SK-N-DZ (cell line): ENCODE results near the gene AMY2B. TPM values are rescaled to one million over a fixed set of nuclear protein-coding genes. Genes with fewer than 3 reads are reported as not detected.
A peak's percentile ranks its signal among the peaks of the same experiment; 100 is the strongest.
"Not testable (repeated sequence)": the region's sequence is repeated elsewhere in the genome, so short reads cannot be mapped to it uniquely, and the experiment has no call there.

ENCODE experiments used
- DNase-seq: peaks from one replicate; pipeline ENCODE4 v3.0.0-alpha.2; 2015; ENCODE audit warnings: low spot score
- polyA plus RNA-seq, 2 experiments: library from polyadenylated mRNA; depleted of rRNA; stranded (reverse); fragments of >200 nt; gene quantifications; 2 replicates each; pipeline ENCODE4 v1.2.3, GENCODE V29; 2014

Gene AMY2B
- polyA plus RNA-seq (2014; cell fraction: cytosol; rRNA removed) = 1.4 and 1.6 TPM in 2 replicates
- 18.6 and 19.3 TPM in 2 replicates for polyA plus RNA-seq (2014; cell fraction: nucleus; rRNA removed)

DNA sequence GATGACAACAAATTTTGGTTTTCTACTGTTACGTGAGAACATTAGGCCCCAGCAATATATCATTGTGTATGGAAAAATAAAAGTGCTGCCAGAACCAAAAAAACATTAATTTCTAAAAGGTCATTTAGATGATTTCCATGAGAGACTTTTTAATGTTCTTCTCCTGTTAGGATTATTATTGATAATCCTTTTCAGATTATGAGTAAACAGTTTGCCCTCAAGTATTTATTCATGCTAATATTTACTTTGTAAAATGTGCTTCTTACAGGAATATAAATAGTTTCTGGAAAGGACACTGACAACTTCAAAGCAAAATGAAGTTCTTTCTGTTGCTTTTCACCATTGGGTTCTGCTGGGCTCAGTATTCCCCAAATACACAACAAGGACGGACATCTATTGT lies at the start of gene AMY2B:
TSS of gene AMY2B (plus strand) at position 301 of the 400 bp plus-strand sequence. CDS start at position 315, 14 bp downstream.
- DNase-seq = not testable (repeated sequence)

DNA sequence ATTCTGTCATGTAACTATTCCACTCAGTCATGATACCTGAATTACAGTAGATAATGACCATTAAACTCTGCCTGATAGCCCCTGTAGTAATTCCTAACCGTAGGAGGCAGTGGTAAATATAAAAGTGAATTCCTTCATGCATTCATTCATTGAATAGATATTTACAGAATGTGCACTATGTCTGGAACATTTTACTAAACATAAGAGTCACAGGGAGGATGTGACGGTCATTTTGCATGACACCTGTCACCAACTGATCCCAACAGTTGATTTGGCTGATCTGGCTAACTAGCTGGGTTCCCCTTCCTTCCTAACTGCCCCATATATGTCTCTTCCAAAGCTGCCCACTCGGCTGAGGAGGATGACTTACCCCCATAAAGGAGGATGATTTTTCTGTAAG lies 48.0 kb upstream of the AMY2B start:
- no peak for DNase-seq

DNA sequence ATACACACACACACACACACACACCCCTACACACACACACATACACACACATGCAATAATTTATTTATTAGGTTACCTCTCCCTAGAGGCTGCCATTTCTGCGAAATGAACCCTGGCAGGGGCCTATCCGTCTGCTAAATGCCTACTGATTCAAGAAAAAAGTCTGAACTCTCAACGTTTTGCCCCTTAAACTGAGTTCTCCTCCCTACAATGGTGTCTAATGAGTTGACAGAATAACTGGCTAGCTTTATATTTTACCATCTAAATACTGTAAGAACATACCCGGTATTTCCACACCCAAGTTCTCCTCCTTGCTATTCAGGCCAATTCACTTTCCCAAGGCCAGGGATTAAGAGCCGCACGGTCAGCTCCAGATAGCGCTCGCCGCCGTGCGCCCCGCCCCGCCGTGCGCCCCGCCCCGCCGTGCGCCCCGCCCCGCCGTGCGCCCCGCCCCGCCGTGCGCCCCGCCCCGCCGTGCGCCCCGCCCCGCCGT lies 46.2 kb upstream of the AMY2B start:
- DNase-seq = peak; percentile 58

DNA sequence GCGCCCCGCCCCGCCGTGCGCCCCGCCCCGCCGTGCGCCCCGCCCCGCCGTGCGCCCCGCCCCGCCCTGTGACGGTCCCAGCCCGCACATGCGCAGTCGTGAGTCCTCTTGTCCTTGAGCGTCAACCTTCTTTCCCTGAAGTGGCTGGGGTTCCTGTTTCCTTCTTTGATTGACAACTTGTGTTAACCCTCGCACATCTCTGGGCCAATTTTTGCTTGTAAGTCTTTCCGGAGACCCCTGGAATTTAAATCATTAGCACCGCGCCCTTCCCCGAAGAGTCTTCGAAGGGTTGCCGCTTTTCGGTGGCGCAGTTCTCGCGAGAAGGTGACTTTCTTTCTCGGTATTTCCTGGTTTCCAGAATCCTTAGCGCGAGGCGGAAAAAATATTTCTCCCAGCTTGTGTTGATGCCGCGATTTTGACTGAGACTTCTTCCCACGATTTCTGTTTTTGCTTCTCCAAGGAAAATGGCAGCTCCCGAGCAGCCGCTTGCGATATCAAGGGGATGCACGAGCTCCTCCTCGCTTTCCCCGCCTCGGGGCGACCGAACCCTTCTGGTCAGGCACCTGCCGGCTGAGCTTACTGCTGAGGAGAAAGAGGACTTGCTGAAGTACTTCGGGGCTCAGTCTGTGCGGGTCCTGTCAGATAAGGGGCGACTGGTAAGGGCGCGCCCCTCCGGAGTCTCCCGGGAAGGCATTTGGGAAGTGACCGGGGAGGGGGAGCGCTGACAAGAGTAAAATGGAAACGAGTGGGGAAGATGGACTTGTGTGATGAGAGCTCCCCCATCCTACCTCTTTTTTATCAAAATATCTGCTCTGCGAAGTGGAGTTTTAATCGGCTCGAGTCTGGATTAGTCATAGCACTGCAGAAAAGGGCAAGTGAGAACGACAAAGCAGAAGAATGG lies 45.5 kb upstream of the AMY2B start, which contains the start of gene RNPC3:
TSS of gene RNPC3 (plus strand) at position 93 of the 901 bp plus-strand sequence. CDS start at position 465, 372 bp downstream.
- peak; percentile 88 for DNase-seq

DNA sequence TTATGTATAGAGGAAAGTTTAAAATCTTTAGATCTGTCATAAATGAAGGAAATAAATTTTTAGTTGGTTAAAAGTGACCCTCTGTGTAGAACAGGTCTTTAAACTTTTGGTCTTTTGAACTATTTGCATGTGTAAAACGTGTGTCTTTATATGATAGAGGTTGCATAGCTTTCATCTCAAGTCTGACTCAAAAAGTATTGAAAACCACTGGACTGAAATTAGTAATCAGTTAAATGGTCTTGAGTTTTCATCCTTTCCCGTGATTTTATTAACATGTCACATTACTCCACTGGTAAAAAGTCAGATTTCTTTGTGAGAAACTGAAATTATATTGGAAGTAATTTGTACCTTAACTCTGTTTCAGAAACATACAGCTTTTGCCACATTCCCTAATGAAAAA lies 44.1 kb upstream of the AMY2B start:
- DNase-seq = no peak

DNA sequence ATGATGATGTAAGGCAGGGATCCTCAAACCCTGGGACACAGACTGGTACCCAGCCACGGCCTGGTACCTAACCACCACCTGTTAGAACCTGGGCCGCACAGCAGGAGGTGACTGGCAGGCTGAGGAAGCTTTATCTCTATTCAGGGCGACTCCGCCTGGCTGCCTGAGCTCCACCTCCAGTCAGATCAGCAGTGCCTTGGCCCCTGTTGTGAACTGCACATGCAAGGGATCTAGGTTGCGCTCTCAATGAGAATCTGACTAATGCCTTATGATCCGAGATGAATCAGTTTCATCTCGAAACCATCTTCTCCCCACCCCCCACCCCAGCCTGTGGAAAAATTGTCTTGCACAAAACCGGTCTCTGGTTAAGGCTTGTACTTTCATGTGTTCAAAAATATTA lies 41.6 kb upstream of the AMY2B start:
- no peak for DNase-seq

DNA sequence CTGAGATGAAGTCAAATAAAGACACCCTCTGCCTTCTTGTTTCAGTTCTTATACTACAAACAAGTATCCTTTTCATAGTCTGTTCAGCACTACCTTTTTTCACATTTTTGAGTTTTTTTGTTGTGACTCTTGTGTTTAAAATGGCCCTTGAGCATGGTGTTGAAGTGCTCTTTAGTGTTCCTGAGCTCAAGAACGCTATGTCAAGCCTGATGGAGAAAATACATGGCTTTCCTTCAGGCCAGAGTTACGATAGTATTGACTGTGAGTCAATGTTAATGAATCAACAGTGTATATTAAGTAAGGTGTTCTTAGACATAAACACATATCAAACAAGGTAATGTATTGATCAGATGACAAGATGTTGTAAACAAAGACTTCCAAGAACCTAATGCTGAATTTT lies 33.2 kb upstream of the AMY2B start:
- DNase-seq = no peak

DNA sequence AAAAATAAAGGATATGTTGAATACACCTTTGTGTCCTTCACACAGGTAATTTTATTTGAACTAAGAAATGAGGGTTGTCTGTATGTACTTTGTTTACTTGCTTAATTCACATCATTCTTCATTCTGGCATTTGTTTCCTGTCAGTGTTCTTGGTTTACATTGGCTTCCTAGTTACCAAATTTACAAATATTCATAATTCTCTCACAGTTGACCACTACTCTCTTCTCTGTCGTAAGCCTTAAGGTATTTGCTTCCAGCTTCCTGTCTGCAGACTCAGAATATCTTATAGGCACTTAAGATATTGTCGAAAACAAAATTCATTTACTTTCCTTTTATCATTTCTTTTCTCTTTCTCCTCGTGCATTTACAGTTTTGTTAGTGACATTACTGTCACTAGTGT lies 30.0 kb upstream of the AMY2B start:
- DNase-seq = no peak

DNA sequence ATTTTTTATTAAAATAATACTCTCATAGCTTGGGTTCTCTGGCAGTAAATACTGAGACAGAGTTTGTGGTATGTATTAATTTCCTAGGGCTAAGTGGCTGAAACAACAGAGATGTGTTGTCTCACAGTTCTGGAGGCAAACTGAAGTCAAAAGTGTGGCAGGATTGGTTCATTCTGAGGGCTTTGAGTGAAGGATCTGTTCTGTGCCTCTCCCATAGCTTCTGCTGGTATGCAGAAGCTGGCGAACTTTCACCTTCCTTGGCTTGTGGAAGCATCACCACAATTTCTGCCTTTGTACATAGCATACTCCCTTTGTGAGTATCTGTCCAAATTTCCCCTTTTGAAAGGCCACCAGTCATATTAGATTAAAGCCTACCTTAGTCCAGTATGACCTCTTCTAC lies 24.9 kb upstream of the AMY2B start:
- no peak for DNase-seq

DNA sequence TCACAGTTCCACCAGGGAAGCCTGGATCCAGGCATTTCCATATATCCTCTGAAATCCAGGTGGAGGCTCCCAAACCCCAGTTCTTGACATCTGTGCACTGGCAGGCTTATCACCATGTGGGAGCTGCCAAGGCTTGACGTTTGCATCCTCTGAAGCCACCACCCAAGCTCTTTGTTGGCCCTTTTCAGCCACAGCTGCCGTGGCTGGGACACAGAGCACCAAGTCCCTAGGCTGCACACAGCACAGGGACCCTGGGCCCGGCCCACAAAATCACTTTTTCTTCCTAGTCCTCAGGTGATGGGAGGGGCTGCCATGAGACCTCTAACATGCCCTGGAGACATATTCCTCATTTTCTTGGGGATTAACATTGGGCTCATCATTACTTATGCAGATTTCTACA lies 23.5 kb upstream of the AMY2B start:
- DNase-seq = no peak

DNA sequence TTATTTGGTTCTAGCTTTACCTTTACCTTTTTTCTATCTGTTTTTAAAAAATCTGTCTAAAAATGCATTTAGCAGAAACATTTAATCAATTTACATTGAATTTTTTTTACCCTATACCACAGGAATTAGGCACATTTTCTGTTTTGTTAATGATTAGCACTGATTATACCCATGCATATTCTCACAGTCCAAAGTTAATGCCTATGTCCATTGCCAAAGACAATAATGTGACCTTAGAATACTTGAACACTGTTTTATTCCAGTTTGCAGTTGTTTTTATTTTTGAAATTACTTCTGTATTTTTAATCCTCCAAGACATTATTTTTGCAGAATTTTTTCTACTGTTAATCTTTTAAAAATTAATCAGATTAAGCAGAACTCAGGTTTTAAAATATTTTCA lies 11.0 kb upstream of the AMY2B start:
- no peak for DNase-seq

DNA sequence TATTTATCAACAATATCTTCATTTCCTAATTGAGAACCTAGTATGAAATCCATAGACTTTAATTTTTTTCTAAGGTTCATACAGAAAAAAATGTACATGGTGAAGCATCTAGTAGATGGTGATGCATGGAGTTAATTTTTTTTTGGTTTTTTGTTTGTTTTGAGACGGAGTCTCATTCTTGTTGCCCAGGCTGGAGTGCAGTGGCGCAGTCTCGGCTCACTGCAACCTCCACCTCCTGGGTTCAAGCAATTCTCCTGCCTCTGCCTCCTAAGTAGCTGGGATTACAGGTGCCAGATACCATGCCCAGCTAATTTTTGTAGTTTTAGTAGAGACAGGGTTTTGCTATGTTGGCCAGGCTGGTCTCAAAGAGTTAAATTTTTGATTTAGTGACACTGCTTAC lies 10.3 kb upstream of the AMY2B start:
- DNase-seq = not testable (repeated sequence)

DNA sequence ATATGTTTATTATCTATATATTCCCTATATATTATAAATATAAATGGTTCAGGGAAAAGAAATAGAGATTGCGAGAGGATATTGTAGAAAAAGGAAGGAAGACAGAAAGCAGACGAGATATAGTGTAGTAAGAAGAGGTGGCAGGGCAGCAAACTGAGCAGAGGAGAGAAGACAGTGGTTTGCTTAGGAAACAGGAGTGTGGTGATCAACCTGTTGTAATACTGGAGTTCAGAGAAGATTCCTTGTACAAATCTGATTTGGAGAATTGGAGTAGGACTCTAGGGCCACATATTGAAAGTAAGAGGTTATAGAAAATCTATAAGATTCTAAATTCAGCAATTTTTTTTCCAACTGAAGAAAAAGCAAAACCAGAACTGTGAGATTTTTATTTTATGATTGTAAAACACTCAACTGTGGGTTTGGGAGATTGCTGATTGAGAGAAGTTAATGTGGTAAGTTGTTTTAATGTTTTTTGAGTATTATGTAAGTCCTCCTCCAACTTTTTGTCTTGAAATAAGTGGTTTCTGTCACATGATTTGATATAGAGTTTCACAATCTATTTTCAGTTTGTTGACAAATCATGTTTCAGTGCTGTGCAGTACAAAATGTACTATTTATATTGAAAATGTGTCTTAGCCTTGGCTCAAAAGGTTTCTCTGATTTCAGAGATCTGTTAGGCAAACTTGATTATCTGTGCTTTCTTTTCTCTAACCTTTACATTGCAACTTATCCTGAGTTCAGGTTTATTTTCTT lies 9.6 kb upstream of the AMY2B start:
- no peak for DNase-seq

DNA sequence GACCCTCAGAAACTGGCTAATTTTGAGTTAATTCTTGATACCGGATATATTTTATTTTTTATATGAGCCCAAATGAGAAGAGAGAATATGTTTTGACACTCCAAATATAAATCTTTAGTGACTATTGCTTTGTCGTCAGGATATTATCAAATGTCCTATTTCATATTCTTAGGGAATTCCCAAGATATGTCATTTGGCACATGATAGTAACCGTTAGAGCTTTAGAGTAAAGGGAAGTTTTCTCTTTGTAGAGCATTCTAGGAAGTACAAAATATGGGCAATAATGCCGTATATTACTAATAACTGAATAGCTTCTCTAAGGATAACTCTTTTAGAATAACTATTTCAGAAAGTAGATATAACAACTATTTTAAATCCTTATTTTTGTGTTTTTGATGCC lies 8.3 kb upstream of the AMY2B start:
- DNase-seq = no peak

DNA sequence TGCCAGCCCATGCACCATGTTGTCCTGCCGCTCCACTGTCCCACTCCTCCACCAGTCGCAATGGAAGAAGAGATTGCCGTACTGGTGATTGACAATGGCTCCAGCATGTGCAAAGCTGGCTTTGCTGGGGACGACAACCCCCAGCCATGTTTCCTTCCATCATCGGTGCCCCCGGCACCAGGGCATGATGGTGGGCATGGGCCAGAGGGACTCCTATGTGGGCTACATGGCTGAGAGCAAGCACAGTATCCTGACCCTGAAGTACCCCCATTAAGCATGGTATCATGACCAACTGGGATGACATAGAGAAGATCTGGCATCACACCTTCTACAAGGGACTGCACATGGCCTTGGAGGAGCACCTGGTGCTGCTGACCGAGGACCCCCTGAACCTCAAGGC lies 1.9 kb upstream of the AMY2B start:
- no peak for DNase-seq

DNA sequence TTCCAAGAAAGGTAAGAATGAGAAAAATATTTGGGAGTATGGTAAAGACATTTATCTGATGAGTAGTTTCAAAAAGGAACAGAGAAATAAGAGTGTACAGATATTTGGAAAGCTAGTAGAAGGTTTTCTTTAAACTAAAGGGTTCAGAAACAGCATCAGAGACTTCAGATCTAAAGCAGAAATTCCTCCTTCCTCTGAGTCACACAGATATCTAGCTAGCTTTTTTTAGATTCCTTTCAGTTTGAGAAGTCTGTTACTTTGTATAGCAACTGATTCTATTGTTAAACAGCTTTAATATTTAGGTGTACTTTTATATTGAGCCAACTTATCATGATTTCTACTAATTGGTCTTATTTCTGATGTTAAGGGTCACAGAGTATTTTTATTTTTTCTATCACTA lies 4.7 kb downstream of the AMY2B start:
- no peak for DNase-seq

DNA sequence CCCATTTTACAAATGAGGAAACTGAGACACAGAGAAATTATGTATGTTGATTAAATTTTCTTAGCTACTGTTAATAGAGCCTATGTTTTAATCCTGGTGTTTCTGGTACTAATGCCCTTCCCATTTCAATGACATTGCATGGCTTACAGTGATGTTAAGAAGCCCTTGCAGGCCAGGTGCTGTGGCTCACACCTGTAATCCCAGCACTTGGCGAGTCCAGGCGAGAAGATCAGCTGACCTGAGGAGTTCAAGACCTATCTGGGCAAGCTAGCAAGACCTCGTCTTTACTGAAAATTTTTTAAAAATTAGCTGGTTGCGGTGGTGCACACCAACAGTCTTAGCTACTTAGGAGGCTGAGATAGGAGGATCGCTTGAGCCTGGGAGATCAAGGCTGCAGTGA lies 5.4 kb downstream of the AMY2B start:
- not testable (repeated sequence) for DNase-seq

DNA sequence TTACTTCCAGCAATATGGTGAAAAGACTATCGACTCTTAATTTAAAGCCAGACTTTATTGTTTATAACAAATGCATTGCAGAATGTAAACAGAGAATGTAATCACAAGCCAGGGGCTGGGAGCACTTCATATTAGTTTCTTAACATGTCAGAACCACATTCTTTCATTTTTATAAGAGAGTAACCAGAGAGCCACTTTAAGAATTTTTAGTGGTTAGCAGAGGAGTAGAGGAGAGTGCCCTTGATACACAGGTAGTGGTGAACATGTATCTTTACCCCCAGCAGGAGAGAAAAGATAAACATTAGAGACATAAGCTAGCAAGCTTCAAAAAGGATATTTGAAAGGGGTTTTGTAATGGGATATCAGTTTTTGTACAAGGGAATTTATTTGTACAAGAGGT lies 11.1 kb downstream of the AMY2B start:
- DNase-seq = no peak

DNA sequence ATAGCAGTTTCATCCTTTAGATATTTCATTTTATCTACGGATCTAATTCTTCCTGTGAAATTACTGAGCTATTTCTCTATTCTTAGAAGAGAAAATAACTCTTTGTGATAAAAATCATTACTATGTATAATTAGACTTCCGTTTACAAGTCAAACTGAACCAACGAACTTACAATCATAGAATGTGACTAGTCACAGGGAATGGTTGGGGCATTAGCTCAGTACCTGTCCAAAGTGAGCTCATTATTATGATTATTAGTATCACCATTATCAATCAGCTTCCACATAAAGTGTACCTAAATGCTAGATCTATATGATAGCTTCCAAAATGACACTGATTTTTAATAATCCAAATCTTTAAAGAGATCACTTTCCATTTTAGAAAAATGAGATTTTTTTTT lies 12.5 kb downstream of the AMY2B start:
- no peak for DNase-seq

DNA sequence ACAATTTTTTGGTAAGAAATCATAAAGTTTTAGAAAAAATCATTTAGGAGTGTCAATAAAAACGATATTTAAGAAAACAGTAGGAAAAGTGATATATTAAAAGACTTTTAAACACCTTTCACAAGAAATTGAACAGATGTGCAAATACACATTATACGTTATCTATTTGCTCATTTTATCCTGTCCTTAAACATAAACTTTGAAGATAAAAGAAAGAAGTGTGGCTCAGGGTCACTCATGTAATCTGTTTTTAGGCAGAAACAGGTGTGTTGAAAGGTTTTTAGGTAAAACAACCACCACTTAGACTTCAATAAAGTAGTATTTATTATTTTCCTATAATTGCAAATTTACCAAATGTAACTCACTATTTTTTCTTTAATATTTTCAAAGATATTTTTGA lies 13.1 kb downstream of the AMY2B start:
- DNase-seq = no peak

DNA sequence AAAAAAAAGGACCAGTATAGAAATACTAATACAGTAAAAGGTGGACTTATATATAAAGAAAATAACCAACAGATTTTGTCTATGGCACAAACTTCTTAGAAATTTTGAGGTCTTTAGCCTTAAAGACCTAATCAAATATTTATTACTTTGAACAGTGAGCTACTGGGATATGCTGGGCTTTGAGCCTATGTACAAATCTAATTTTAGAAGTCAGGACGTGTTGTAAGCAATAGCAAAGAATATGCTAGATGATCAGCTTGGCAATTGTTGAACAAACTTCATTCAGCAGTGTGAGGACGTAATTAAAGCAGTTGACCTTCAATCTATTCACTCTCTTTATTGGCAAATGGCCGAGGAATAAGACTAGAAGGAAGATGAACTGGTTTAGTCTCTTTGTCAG lies 31.4 kb downstream of the AMY2B start:
- DNase-seq = not testable (repeated sequence)

DNA sequence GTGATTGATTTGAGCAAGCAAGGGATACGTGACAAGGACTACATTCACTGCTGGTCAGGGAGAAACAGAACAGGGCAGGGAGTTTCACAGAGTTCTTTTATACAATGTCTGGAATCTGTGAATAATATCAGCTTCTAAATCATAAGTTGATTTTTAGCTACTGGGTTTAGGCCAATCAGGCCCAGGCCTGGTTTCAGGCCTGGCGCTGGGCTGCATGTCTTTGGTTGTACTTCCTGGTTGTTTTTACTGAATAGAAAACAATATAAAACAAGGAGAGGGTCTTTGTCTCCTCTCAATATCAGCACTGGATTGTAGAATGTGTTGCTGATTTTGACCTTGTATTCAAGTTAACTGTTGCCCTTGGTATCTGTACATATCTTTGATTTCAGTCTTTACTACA lies 45.0 kb downstream of the AMY2B start:
- no peak for DNase-seq
